ENCODE measurements around the gene ZSWIM6. TPM values are rescaled to one million over a fixed set of nuclear protein-coding genes. Genes with fewer than 3 reads are reported as not detected.
A peak's percentile ranks its signal among the peaks of the same experiment; 100 is the strongest.
"Not testable (repeated sequence)": the region's sequence is repeated elsewhere in the genome, so short reads cannot be mapped to it uniquely, and the experiment has no call there.

The ZSWIM6 gene
- total RNA-seq, 1 donor from 2014 or later: 50.2 TPM

- Mint-ChIP-seq H3K27ac (ENCODE audit: unreplicated experiment) (no peak overlapping the region), H3K9me3 (ENCODE audit: unreplicated experiment) (peaks cover 2% of the 10 kb centered on the region), H3K27me3 (ENCODE audit: unreplicated experiment) (peaks cover 2% of the 10 kb centered on the region), H3K4me3 (ENCODE audit: unreplicated experiment) (no peak overlapping the region), H3K4me1 (ENCODE audit: low read depth, unreplicated experiment) (peaks cover 46% of the 10 kb centered on the region), H3K36me3 (ENCODE audit: unreplicated experiment) (peaks cover 4% of the 10 kb centered on the region)
- no peak for TF ChIP-seq CTCF (IDR thresholded peaks at IDR 0.05; ENCODE audit: partially characterized antibody, unreplicated experiment)
- no peak for DNase-seq
These were observed 70.3 kb downstream of the ZSWIM6 start for GRCh38 chr5:61402244-61402823.

GRCh38 chr5:61402970-61403900 is 71.2 kb downstream of the ZSWIM6 start:
- H3K27me3 Mint-ChIP-seq (ENCODE audit: unreplicated experiment): peaks cover 2% of the 10 kb centered on the region

GRCh38 chr5:61405511-61406295 is 73.6 kb downstream of the ZSWIM6 start:
- no peak for DNase-seq
- Mint-ChIP-seq H3K27ac (ENCODE audit: unreplicated experiment) (no peak overlapping the region), H3K36me3 (ENCODE audit: unreplicated experiment) (no peaks in the 10 kb centered on the region), H3K27me3 (ENCODE audit: unreplicated experiment) (peaks cover 5% of the 10 kb centered on the region), H3K4me1 (ENCODE audit: low read depth, unreplicated experiment) (peaks cover 33% of the 10 kb centered on the region), H3K4me3 (ENCODE audit: unreplicated experiment) (no peak overlapping the region), H3K9me3 (ENCODE audit: unreplicated experiment) (peaks cover 4% of the 10 kb centered on the region)
- no peak for TF ChIP-seq CTCF (IDR thresholded peaks at IDR 0.05; ENCODE audit: partially characterized antibody, unreplicated experiment)

More at GRCh38 chr5:61402970-61403900, 71.2 kb downstream of the ZSWIM6 start:
- Mint-ChIP-seq H3K27ac (ENCODE audit: unreplicated experiment) (no peak overlapping the region), H3K4me3 (ENCODE audit: unreplicated experiment) (no peak overlapping the region), H3K9me3 (ENCODE audit: unreplicated experiment) (peaks cover 2% of the 10 kb centered on the region), H3K4me1 (ENCODE audit: low read depth, unreplicated experiment) (peaks cover 44% of the 10 kb centered on the region), H3K36me3 (ENCODE audit: unreplicated experiment) (peaks cover 4% of the 10 kb centered on the region)
- no peak for TF ChIP-seq CTCF (IDR thresholded peaks at IDR 0.05; ENCODE audit: partially characterized antibody, unreplicated experiment)
- DNase-seq: no peak

- DNase-seq; H3K9me3 Mint-ChIP-seq (ENCODE audit: unreplicated experiment); H3K27ac Mint-ChIP-seq (ENCODE audit: unreplicated experiment); H3K27me3 Mint-ChIP-seq (ENCODE audit: unreplicated experiment); H3K36me3 Mint-ChIP-seq (ENCODE audit: unreplicated experiment); H3K4me3 Mint-ChIP-seq (ENCODE audit: unreplicated experiment): not testable (repeated sequence)
- peaks cover 28% of the 10 kb centered on the region for H3K4me1 Mint-ChIP-seq (ENCODE audit: low read depth, unreplicated experiment)
These were observed 74.4 kb downstream of the ZSWIM6 start for GRCh38 chr5:61406497-61406896.

- H3K4me3 Mint-ChIP-seq (ENCODE audit: unreplicated experiment): peak overlapping the region; percentile 75
- H3K36me3 Mint-ChIP-seq (ENCODE audit: unreplicated experiment): no peaks in the 10 kb centered on the region
- DNase-seq: no peak
- no peak overlapping the region for H3K27ac Mint-ChIP-seq (ENCODE audit: unreplicated experiment)
- peaks cover 4% of the 10 kb centered on the region for H3K9me3 Mint-ChIP-seq (ENCODE audit: unreplicated experiment)
- peaks cover 5% of the 10 kb centered on the region for H3K27me3 Mint-ChIP-seq (ENCODE audit: unreplicated experiment)
- H3K4me1 Mint-ChIP-seq (ENCODE audit: low read depth, unreplicated experiment): peaks cover 22% of the 10 kb centered on the region
- no peak for TF ChIP-seq CTCF (IDR thresholded peaks at IDR 0.05; ENCODE audit: partially characterized antibody, unreplicated experiment)
These were observed 75.7 kb downstream of the ZSWIM6 start for GRCh38 chr5:61407706-61408270.

Measured in glutamatergic neuron (in vitro differentiated cells).